NCI-H2227 (cell line): ENCODE results near the gene SIRPD.
"Not testable (repeated sequence)": the region's sequence is repeated elsewhere in the genome, so short reads cannot be mapped to it uniquely, and the experiment has no call there.

Source experiments
- DNase-seq: peaks from one replicate; lab custom pipeline; 2025; ENCODE audit not compliant: unreplicated experiment; lab: John Stamatoyannopoulos, UW

SIRPD gene

GRCh38 chr20:1557605-1558004 lies at the start of gene SIRPD:
Gene SIRPD (minus strand): TSS chr20:1557705. CDS start chr20:1557653, 52 bp downstream.
- DNase-seq, result no peak

- DNase-seq, result no peak
Observed at GRCh38 chr20:1600736-1601135, 43.2 kb upstream of the SIRPD start.

GRCh38 chr20:1595333-1595732 lies 37.8 kb upstream of the SIRPD start:
- DNase-seq, result no peak

DNA sequence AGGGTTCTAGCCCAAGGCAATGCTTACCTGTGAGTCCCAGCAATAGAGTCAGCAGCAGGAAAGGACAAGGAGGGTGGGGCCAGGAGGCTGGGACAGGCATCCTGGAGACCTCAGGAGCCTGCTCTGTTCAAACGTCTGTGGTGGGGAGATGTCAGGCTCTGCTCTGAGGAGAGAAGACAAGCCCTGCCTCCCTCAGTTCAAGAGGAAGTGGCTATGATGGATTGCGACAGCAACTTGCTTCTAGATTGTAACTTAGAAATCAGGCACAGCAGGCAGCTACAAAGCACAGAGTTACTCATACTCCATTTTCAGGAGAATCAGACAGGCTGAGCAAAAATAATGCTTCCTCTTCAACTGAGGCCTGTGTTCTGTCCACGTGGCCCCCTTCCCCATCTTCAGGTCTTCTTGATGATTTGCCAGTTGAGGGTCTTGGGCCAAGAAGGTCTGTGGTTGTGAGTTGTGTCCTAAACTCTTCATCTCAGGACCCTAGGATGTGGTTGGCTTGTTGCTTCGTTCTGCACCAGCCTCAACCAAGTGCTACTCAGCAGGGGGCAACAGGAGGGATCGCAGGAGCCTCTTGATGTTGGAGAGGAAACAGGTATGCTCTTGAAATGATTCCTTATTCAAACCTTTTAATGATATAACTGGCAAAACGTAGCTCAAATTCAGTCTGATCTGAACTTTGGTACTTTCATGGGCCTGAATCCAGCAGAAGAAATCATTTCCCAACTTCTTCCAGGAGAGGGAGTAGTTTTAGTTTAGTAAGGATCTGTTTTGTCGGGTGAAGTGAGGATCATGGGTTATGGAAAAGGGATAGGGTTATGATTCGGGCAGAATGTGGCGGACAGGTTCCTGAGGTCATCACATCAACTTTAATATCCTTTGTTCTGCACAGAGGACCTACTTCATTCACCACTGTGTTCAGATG lies 31.3 kb upstream of the SIRPD start:
- no peak for DNase-seq

- no peak for DNase-seq
Observed at GRCh38 chr20:1587781-1588532, 30.5 kb upstream of the SIRPD start.

DNA sequence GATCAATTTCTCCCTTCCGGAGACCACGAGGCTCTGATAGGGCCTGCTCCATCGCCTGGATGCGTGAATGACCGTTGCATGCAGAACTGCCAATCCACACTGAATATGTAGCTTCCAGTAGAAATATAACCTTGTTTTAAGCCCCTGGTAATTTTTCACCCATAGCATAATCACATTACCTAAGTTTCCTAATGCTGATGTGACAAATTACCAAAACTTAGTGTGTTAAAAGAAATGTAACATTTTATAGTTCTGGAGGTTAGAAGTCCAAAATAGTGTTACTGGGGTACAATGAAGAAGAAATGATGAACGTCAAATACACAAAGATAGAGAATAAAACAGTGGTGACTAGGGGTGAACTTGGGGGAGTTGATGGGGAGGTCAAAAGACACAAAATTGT lies 22.0 kb upstream of the SIRPD start:
- DNase-seq, result no peak

GRCh38 chr20:1577906-1578305 lies 20.4 kb upstream of the SIRPD start:
- DNase-seq, result no peak

DNA sequence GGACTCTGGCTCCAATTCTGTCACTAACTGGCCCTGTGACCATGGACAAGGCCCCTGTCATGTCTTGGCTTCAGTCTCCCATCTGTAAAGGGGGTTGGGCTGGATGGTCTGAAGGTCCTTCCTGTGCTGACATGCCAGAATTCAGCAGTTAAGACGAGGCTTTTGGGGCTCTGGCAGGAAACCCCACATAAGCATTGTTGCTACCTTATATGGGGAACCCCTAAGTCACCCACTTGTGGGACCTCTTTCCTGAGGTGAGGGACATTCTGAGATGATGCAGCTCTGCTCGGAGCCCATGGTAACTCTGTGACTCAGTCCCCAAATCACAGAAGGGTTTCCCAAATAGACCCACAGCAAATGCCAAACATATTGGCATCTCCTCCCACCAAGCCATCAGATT lies 19.8 kb upstream of the SIRPD start:
- DNase-seq, result not testable (repeated sequence)

GRCh38 chr20:1576641-1577040 lies 19.1 kb upstream of the SIRPD start:
- no peak for DNase-seq

GRCh38 chr20:1576003-1576402 lies 18.5 kb upstream of the SIRPD start:
- not testable (repeated sequence) for DNase-seq

DNA sequence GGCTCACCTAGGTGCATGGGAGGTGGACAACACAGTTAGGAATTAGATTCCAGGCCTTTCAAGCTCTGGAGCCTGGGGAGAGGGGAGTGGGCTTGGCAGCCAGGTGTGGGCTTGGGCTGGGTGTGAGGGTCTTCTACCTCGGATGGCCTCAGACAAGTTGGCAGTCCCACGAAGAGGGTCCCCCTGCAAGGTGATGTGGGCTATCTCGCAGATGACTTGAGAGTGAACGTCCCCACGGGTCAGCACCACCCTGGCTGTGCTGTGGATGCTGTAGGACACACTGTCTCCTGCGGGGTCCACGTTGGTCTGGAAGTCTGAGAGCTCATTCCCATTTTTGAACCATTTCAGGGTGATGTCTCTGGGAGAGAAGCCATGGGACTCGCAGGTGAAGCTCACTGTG lies 14.1 kb upstream of the SIRPD start:
- DNase-seq, result not testable (repeated sequence)

DNA sequence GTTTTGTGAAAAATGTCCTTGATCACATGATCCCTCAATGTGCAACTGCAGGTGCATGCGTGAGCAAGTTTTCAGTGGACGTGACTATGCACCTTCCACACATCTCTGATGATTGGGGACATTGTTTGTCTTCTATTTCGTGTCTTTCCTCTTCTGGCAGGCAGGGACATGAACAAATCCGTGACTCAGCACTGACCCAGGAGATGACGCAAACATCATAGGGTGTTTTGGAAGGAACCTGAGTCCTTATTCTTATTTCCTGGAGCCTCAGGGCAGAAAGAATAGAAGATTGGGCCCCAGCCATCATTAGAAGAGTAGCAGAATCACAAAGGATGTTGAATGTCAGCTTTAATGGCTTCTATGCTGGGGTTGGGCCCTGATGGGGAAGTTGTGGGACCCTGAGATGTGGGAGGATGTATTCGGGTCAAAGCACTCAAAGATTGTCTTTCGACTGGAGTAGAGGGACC lies 11.9 kb upstream of the SIRPD start:
- no peak for DNase-seq

DNA sequence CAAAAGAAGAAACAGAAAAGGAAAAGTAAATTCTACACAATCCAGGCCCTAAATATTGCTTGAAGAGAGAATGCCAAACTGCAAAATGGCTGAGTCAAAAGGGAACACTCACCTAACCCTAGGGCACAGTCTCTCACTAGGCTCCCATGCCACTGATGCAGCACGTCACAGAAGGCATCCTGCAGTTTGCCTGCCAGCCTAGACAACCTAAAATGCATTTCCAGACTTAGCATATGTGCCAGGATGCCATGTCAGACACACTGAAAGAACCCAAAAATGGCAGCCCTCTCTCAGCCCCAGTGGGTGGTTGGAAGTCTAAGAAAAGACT lies 10.6 kb upstream of the SIRPD start:
- DNase-seq, result no peak

DNA sequence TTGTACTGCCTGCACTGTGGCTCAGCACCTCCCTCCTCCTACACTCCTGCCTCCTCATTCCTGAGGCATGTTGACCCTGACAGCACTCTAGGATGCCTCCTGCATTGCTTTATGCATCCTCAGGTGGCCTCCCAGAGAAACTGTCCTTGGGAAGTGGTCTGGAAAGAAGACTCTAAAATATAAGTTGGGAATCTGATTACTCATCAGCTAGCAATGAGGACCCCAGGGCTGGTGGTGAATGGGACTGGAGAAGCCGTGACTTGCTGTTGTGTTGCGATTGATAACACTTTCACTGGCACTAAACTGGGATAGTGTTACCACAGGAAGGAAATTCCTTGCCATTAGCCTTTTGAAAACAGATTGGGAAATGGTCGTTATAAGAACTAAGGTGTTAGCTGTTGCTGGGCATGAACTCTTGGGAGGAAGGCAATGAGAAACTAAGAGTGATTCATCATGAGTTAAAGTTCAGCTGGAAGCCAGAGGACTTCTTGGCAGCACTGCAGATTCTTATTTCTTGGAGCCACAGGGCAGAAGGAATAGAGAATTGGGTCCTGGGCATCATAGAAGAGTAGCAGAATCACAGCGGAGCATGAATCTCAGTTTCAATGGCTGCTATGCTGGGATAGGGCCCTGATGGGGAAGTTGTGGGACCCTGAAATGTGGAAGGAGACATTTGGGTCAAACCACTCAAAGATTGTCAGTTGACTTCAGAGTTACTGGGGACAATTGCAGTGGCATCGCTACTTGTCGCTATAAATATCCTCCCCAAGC lies 10.1 kb upstream of the SIRPD start:
- no peak for DNase-seq

DNA sequence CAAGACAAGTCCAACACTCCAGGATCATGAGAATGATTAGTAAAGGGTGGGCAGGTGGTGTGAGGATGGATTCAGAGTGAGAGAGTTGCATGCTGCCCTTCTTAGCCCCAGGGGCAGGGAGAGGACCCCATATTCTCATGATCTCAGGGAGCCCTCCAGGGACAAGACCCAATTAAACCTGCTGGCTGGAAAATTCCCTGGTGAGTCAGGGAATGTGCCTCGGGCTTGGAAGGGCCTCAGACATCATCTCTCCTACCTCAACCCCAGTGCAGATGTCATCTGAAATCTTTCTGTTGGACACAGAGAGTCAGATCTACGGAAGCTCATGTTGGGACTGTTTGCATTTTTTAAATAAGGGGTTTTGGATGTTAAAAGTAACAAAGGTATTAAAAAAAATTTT lies 9.2 kb upstream of the SIRPD start:
- DNase-seq, result no peak

- DNase-seq, result no peak
Observed at GRCh38 chr20:1565461-1565860, 8.0 kb upstream of the SIRPD start.

GRCh38 chr20:1563598-1563997 lies 6.1 kb upstream of the SIRPD start:
- no peak for DNase-seq

GRCh38 chr20:1562622-1563021 lies 5.1 kb upstream of the SIRPD start:
- DNase-seq, result no peak

- DNase-seq, result no peak
Observed at GRCh38 chr20:1561350-1561749, 3.8 kb upstream of the SIRPD start.

- DNase-seq, result no peak
Observed at GRCh38 chr20:1555952-1556351, 1.6 kb downstream of the SIRPD start.

DNA sequence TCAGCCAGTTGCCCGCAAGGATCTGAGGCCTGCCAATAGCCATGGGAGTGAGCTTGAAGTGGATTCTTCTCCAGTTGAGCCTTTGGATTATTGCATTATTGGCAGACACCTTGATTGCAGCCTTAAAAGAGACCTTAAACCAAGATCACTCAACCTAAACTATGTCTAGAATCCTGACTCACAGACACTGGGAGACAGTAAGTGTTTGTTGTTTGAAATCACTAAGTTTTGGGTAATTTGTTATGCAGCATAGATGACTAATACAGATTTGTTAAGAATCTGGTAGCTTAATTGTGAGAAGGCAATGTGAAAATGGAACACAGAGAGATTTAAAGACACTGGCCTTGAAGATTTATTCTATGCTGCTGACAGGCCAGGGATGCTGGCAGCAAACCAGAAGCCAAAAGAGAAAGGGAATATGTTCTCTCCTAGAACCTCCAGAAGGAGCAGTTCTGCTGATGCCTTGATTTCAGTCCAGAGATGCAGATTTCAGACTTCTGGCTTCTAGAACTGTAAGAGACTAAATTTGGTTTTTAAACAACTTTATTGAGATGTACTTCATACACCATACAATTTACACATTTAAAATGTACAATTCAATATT lies 17.6 kb downstream of the SIRPD start:
- DNase-seq, result no peak
